IMR-90 (cell line): Measurements from ENCODE around the gene PDZD8.

Source experiments
- BHLHE40 ChIP-seq: fragments of 150-350 bp; IDR thresholded peaks from 2 replicates; pipeline ENCODE4 v1.6.1; 2016; ENCODE audit warnings: mild to moderate bottlenecking, low read depth, low read length
- CEBPB ChIP-seq: IDR thresholded peaks from 2 replicates; pipeline ENCODE4 v1.6.1; 2012; ENCODE audit warnings: low read depth, low read length, improper control_type of control experiment
- CHD1 ChIP-seq: IDR thresholded peaks from 2 replicates; pipeline ENCODE4 v1.6.1; 2012; ENCODE audit warnings: low read depth, low read length, improper control_type of control experiment
- MAFK ChIP-seq: IDR thresholded peaks from 2 replicates; pipeline ENCODE4 v1.6.1; 2012; ENCODE audit warnings: low read depth, low read length, improper control_type of control experiment
- MAZ ChIP-seq: IDR thresholded peaks from 2 replicates; pipeline ENCODE4 v1.6.1; 2012; ENCODE audit warnings: low read depth, mild to moderate bottlenecking, low read length, improper control_type of control experiment, moderate library complexity, borderline replicate concordance
- MXI1 ChIP-seq: IDR thresholded peaks from 2 replicates; pipeline ENCODE4 v1.6.1; 2012; ENCODE audit warnings: low read depth, mild to moderate bottlenecking, low read length, moderate library complexity, borderline replicate concordance
- NFE2L2 ChIP-seq: fragments of 150-350 bp; IDR thresholded peaks from 2 replicates; pipeline ENCODE4 v1.6.1; 2016; ENCODE audit warnings: low read depth, mild to moderate bottlenecking, low read length
- POLR2A ChIP-seq: IDR thresholded peaks from 2 replicates; pipeline ENCODE4 v1.6.1; 2012; ENCODE audit warnings: mild to moderate bottlenecking, low read depth, low read length
- RAD21 ChIP-seq: IDR thresholded peaks from 2 replicates; pipeline ENCODE4 v1.6.1; 2012; ENCODE audit warnings: low read length, improper control_type of control experiment
- RCOR1 ChIP-seq: IDR thresholded peaks from 2 replicates; pipeline ENCODE4 v1.6.1; 2012; ENCODE audit warnings: mild to moderate bottlenecking, low read length, improper control_type of control experiment; ENCODE audit not compliant: insufficient replicate concordance
- RFX5 ChIP-seq: IDR thresholded peaks from 2 replicates; pipeline ENCODE4 v1.8.0; 2012; ENCODE audit warnings: low read depth, mild to moderate bottlenecking, low read length, moderate library complexity
- TF ChIP-seq, protein P1 (sequence below): conservative IDR thresholded peaks from 2 replicates; pipeline ENCODE4 v1.5.1; 2012; ENCODE audit warnings: mild to moderate bottlenecking, low read depth, low read length, improper control_type of control experiment
- TF ChIP-seq, protein P2 (sequence below): fragments of 150-350 bp; IDR thresholded peaks from 2 replicates; pipeline ENCODE4 v1.6.1; 2016; ENCODE audit warnings: low read depth, mild to moderate bottlenecking, low read length, moderate library complexity, borderline replicate concordance
- TF ChIP-seq, protein P3 (sequence below): fragments of 150-350 bp; IDR thresholded peaks from 2 replicates; pipeline ENCODE4 v1.6.1; 2017; ENCODE audit warnings: mild to moderate bottlenecking, antibody characterized with exemption, low read length, low read depth

GRCh38 chr10:117273980-117274379 lies 101.3 kb downstream of the PDZD8 start:
- TF ChIP-seq, protein P1, sequence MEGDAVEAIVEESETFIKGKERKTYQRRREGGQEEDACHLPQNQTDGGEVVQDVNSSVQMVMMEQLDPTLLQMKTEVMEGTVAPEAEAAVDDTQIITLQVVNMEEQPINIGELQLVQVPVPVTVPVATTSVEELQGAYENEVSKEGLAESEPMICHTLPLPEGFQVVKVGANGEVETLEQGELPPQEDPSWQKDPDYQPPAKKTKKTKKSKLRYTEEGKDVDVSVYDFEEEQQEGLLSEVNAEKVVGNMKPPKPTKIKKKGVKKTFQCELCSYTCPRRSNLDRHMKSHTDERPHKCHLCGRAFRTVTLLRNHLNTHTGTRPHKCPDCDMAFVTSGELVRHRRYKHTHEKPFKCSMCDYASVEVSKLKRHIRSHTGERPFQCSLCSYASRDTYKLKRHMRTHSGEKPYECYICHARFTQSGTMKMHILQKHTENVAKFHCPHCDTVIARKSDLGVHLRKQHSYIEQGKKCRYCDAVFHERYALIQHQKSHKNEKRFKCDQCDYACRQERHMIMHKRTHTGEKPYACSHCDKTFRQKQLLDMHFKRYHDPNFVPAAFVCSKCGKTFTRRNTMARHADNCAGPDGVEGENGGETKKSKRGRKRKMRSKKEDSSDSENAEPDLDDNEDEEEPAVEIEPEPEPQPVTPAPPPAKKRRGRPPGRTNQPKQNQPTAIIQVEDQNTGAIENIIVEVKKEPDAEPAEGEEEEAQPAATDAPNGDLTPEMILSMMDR, result no peak
- no peak for TF ChIP-seq POLR2A
- TF ChIP-seq, protein P2, sequence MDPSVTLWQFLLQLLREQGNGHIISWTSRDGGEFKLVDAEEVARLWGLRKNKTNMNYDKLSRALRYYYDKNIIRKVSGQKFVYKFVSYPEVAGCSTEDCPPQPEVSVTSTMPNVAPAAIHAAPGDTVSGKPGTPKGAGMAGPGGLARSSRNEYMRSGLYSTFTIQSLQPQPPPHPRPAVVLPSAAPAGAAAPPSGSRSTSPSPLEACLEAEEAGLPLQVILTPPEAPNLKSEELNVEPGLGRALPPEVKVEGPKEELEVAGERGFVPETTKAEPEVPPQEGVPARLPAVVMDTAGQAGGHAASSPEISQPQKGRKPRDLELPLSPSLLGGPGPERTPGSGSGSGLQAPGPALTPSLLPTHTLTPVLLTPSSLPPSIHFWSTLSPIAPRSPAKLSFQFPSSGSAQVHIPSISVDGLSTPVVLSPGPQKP, result no peak
- TF ChIP-seq RFX5, result no peak
- TF ChIP-seq BHLHE40, result no peak
- no peak for TF ChIP-seq MAFK
- no peak for TF ChIP-seq RAD21
- TF ChIP-seq MAZ, result no peak
- TF ChIP-seq, protein P3, sequence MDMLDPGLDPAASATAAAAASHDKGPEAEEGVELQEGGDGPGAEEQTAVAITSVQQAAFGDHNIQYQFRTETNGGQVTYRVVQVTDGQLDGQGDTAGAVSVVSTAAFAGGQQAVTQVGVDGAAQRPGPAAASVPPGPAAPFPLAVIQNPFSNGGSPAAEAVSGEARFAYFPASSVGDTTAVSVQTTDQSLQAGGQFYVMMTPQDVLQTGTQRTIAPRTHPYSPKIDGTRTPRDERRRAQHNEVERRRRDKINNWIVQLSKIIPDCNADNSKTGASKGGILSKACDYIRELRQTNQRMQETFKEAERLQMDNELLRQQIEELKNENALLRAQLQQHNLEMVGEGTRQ, result no peak
- TF ChIP-seq RCOR1, result no peak
- TF ChIP-seq CHD1, result no peak
- TF ChIP-seq CEBPB, result peak; percentile 75
- no peak for TF ChIP-seq MXI1
- TF ChIP-seq NFE2L2, result no peak
